ENCODE results near the gene ELMO1.

GRCh38 chr7:37111459-37111858 is 337.2 kb downstream of the ELMO1 start:
- TF ChIP-seq POLR2A (IDR thresholded peaks at IDR 0.05; ENCODE audit: low read depth, low read length) (no peak), POLR2AphosphoS5 (IDR thresholded peaks at IDR 0.05; ENCODE audit: low read depth, low read length) (no peak)

Data from GM12892 (cell line).